NCI-H2107 (cell line): ENCODE results near the gene RAVER2.
"Not testable (repeated sequence)": the region's sequence is repeated elsewhere in the genome, so short reads cannot be mapped to it uniquely, and the experiment has no call there.

Source experiments
- DNase-seq: peaks from one replicate; lab custom pipeline; 2025; lab: John Stamatoyannopoulos, UW

RAVER2 gene

GRCh38 chr1:64744492-64745180 is at the start of gene RAVER2:
Gene RAVER2 (plus strand): TSS chr1:64745075. CDS start chr1:64745173, 98 bp downstream.
- DNase-seq, result peak; percentile 83

- DNase-seq, result no peak
Observed at GRCh38 chr1:64696879-64697278, 48.0 kb upstream of the RAVER2 start.

- no peak for DNase-seq
Observed at GRCh38 chr1:64699327-64699726, 45.5 kb upstream of the RAVER2 start.

- no peak for DNase-seq
Observed at GRCh38 chr1:64701071-64701470, 43.8 kb upstream of the RAVER2 start.

- DNase-seq, result no peak
Observed at GRCh38 chr1:64701886-64702285, 43.0 kb upstream of the RAVER2 start.

- DNase-seq, result not testable (repeated sequence)
Observed at GRCh38 chr1:64702670-64703069, 42.2 kb upstream of the RAVER2 start.

GRCh38 chr1:64703600-64703999 is 41.3 kb upstream of the RAVER2 start:
- DNase-seq, result no peak

- no peak for DNase-seq
Observed at GRCh38 chr1:64705591-64705990, 39.3 kb upstream of the RAVER2 start.

GRCh38 chr1:64711266-64711665 is 33.6 kb upstream of the RAVER2 start:
- no peak for DNase-seq

GRCh38 chr1:64712049-64712448 is 32.8 kb upstream of the RAVER2 start:
- DNase-seq, result no peak

GRCh38 chr1:64715186-64715585 is 29.7 kb upstream of the RAVER2 start:
- DNase-seq, result no peak

- no peak for DNase-seq
Observed at GRCh38 chr1:64721135-64721534, 23.7 kb upstream of the RAVER2 start.

- DNase-seq, result no peak
Observed at GRCh38 chr1:64721576-64722145, 23.2 kb upstream of the RAVER2 start.

GRCh38 chr1:64727861-64728260 is 17.0 kb upstream of the RAVER2 start:
- no peak for DNase-seq

GRCh38 chr1:64733581-64734286 is 11.1 kb upstream of the RAVER2 start:
- no peak for DNase-seq

- DNase-seq, result no peak
Observed at GRCh38 chr1:64734287-64734652, 10.6 kb upstream of the RAVER2 start.

GRCh38 chr1:64740687-64741086 is 4.2 kb upstream of the RAVER2 start:
- not testable (repeated sequence) for DNase-seq

GRCh38 chr1:64743954-64744491 is 852 bp upstream of the RAVER2 start:
- no peak for DNase-seq

GRCh38 chr1:64745181-64745985 is 508 bp downstream of the RAVER2 start:
- DNase-seq, result peak; percentile 13

GRCh38 chr1:64745986-64746940 is 1.4 kb downstream of the RAVER2 start:
- DNase-seq, result no peak

GRCh38 chr1:64748222-64748621 is 3.3 kb downstream of the RAVER2 start:
- no peak for DNase-seq
